Measurements from ENCODE around the gene GLIPR2. TPM values are rescaled to one million over a fixed set of nuclear protein-coding genes. Genes with fewer than 3 reads are reported as not detected.

GLIPR2 gene
- total RNA-seq, 1 donor from 2014 or later = 8.7 TPM

DNA sequence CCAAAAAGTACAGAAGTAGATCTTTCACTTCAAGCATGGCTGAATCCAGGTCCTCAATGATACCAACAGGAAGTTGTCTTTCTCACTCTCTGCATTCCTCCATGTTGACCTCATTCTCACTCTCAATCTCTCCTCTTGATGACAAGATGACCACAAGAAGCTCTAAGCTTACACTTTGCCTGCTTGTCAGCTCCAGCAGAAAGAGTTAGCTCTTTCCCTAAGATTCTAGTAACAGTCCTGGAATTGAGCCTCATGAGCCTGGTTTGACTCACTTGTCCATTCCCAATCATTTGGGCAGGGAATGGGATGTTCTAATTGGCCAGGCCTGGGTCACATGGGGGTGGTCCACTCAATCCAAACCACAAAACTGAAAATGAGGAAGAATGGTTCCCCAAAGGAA, 50.9 kb downstream of the GLIPR2 start:
- TF ChIP-seq, protein P1, sequence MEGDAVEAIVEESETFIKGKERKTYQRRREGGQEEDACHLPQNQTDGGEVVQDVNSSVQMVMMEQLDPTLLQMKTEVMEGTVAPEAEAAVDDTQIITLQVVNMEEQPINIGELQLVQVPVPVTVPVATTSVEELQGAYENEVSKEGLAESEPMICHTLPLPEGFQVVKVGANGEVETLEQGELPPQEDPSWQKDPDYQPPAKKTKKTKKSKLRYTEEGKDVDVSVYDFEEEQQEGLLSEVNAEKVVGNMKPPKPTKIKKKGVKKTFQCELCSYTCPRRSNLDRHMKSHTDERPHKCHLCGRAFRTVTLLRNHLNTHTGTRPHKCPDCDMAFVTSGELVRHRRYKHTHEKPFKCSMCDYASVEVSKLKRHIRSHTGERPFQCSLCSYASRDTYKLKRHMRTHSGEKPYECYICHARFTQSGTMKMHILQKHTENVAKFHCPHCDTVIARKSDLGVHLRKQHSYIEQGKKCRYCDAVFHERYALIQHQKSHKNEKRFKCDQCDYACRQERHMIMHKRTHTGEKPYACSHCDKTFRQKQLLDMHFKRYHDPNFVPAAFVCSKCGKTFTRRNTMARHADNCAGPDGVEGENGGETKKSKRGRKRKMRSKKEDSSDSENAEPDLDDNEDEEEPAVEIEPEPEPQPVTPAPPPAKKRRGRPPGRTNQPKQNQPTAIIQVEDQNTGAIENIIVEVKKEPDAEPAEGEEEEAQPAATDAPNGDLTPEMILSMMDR (IDR thresholded peaks at IDR 0.05; ENCODE audit: borderline replicate concordance) = no peak
- no peaks in the 10 kb centered on the region for H3K27me3 ChIP-seq (ENCODE audit: low read depth)
- H3K4me1 ChIP-seq = peaks cover 25% of the 10 kb centered on the region
- no peaks in the 10 kb centered on the region for H3K36me3 ChIP-seq
- H3K9me3 ChIP-seq (replicated peaks) = no peaks in the 10 kb centered on the region
- DNase-seq = no peak
- intact Hi-C loops (cut with micrococcal nuclease) = no loop called here
- no peak overlapping the region for H3K4me3 ChIP-seq
- no peak overlapping the region for H3K27ac ChIP-seq (replicated peaks)

DNA sequence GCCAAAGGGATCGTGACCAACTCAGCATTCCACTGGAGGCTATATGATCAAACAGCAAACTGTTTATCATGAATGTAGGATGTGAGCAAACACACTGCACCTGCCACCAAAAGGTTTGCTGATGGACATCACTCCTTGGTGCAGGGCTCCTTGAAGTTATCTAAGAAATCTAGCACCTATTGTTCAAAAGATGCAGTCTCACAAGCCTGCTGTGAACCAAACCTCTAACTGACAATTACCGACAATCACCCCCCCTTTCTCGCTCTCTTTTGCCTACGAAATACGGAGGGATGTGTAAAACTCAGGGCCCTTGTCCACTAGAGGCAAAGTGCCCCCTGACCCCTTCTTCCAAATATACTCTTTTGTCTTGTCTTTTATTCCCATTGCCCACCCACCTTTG, 51.7 kb downstream of the GLIPR2 start:
- intact Hi-C loops (cut with micrococcal nuclease) = no loop called here
- Histone ChIP-seq H3K4me1 (peaks cover 33% of the 10 kb centered on the region), H3K27ac (replicated peaks) (no peak overlapping the region), H3K27me3 (ENCODE audit: low read depth) (no peaks in the 10 kb centered on the region), H3K36me3 (no peaks in the 10 kb centered on the region), H3K9me3 (replicated peaks) (no peaks in the 10 kb centered on the region), H3K4me3 (no peak overlapping the region)
- DNase-seq = no peak
- TF ChIP-seq, protein P1 (IDR thresholded peaks at IDR 0.05; ENCODE audit: borderline replicate concordance) = no peak

DNA sequence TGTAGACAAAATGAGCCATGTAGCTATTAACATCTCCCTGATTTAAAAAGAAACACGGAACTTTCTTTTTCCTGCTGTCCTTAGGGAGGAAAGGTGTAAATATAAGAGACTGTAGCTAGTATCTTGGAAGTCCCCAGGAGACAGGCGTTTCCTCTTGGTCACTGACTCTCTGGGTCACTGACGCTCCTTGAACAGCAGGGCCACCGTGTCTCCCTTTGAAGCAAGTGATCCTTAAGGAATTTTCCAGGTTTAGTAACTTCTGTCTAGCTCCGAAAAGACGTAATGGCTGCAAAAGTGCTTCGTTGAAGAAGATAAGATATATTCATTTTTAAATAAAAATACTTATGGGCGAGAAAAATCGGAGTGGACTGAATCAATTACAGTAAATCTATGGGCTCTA, 53.4 kb downstream of the GLIPR2 start:
- TF ChIP-seq, protein P1 (IDR thresholded peaks at IDR 0.05; ENCODE audit: borderline replicate concordance) = no peak
- H3K36me3 ChIP-seq = no peaks in the 10 kb centered on the region
- H3K4me3 ChIP-seq = peak overlapping the region; percentile 80
- intact Hi-C loops (cut with micrococcal nuclease) = no loop called here
- H3K27me3 ChIP-seq (ENCODE audit: low read depth) = no peaks in the 10 kb centered on the region
- no peaks in the 10 kb centered on the region for H3K9me3 ChIP-seq (replicated peaks)
- no peak for DNase-seq
- peaks cover 50% of the 10 kb centered on the region for H3K4me1 ChIP-seq
- H3K27ac ChIP-seq (replicated peaks) = peak overlapping the region; percentile 89

DNA sequence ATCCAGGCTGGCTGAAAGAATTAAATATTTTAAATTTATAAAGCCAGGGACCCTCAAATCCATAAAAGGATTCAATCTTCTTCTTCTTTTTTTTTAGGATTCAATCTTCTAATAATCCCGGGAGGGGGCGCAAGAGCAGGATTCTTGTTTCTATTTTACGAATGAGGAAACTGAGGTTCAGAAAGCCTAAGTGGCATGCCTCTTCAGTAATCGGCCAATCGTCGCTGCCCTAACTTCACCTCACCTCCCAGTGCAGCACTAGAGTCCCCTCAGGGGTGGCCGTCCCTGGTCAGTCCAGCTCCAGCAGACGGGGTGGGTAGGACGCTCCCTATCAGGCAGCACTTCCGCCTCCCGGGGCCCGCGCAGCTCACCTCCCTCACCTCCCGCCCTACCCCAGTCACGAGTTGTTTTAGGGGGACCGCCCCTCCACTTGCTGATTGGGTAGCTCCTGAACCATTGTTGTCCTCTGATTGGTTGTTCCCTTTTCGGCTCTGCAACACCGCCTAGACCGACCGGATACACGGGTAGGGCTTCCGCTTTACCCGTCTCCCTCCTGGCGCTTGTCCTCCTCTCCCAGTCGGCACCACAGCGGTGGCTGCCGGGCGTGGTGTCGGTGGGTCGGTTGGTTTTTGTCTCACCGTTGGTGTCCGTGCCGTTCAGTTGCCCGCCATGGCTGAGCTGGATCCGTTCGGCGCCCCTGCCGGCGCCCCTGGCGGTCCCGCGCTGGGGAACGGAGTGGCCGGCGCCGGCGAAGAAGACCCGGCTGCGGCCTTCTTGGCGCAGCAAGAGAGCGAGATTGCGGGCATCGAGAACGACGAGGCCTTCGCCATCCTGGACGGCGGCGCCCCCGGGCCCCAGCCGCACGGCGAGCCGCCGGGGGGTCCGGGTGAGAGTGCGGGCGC, 54.1 kb downstream of the GLIPR2 start, which contains the start of gene CLTA:
CLTA (plus strand) TSS at position 534 of the 902 bp plus-strand sequence; CDS start at position 670, 136 bp downstream.
- Histone ChIP-seq H3K27ac (replicated peaks) (peak within 1 kb of the TSS; percentile 89), H3K4me1 (peaks cover 50% of the 10 kb centered on the region), H3K9me3 (replicated peaks) (no peaks in the 10 kb centered on the region), H3K27me3 (ENCODE audit: low read depth) (no peaks in the 10 kb centered on the region), H3K4me3 (peak within 1 kb of the TSS; percentile 80), H3K36me3 (peaks cover 4% of the 10 kb centered on the region)
- intact Hi-C loops (cut with micrococcal nuclease) = no loop called here
- TF ChIP-seq, protein P1 (IDR thresholded peaks at IDR 0.05; ENCODE audit: borderline replicate concordance) = peak; percentile 62
- DNase-seq = peak; percentile 96

DNA sequence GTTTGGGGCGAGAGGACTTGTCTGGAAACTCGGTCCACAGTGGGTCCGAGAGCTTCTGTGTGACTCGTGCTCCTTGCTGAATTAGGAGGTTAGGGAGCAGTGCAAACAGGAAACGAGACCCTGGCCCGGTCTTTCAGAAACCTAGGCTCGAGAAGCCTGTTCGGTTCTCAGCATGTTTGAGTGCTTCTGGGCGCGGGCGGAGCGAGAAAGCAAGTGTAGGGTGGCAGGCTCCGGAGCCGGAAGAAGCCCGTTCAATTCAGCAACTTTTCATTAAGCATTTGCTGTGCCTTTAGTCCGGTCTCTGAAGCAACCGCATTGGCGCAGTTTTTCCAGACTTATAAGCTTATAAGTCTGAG, 54.7 kb downstream of the GLIPR2 start:
- Histone ChIP-seq H3K9me3 (replicated peaks) (no peaks in the 10 kb centered on the region), H3K36me3 (peaks cover 7% of the 10 kb centered on the region), H3K4me3 (peak overlapping the region; percentile 80), H3K27me3 (ENCODE audit: low read depth) (no peaks in the 10 kb centered on the region), H3K4me1 (peaks cover 50% of the 10 kb centered on the region), H3K27ac (replicated peaks) (peak overlapping the region; percentile 89)
- peak; percentile 41 for DNase-seq
- intact Hi-C loops (cut with micrococcal nuclease) = no loop called here
- TF ChIP-seq, protein P1 (IDR thresholded peaks at IDR 0.05; ENCODE audit: borderline replicate concordance) = no peak

Data from left ventricle myocardium inferior (tissue), 1 donor.